BE2C (cell line): ENCODE results near the gene MTCP1. TPM values are rescaled to one million over a fixed set of nuclear protein-coding genes. Genes with fewer than 3 reads are reported as not detected.

Source experiments
- DNase-seq: peaks from one replicate; pipeline ENCODE4 v3.0.0-alpha.2; 2020
- H3K27me3 ChIP-seq: fragments of 250-450 bp; sonication (Bioruptor Pico); 2 replicates; pipeline ENCODE4 v1.5.1; 2020; ENCODE audit warnings: mild to moderate bottlenecking
- H3K36me3 ChIP-seq: fragments of 250-450 bp; sonication (Bioruptor Pico); 2 replicates; pipeline ENCODE4 v1.5.1; 2020; ENCODE audit warnings: mild to moderate bottlenecking
- H3K4me1 ChIP-seq: fragments of 250-450 bp; sonication (Bioruptor Pico); 2 replicates; pipeline ENCODE4 v1.5.1; 2020
- H3K4me3 ChIP-seq: 2 replicates; pipeline ENCODE4 v1.5.1; 2011; ENCODE audit warnings: low read depth, low read length
- H3K9me3 ChIP-seq: fragments of 250-450 bp; sonication (Bioruptor Pico); 2 replicates; pipeline ENCODE4 v1.5.1; 2020
- polyA plus RNA-seq: library from polyadenylated mRNA; unstranded; fragments of >200 nt; gene quantifications from one replicate; pipeline ENCODE4 v1.2.1, GENCODE V29; 2012; ENCODE audit warnings: low read depth, missing spikeins; ENCODE audit not compliant: insufficient read length, insufficient read depth
- TF ChIP-seq, protein P1 (sequence below): IDR thresholded peaks from 2 replicates; pipeline ENCODE4 v1.5.1; 2012; ENCODE audit warnings: mild to moderate bottlenecking, low read depth, low read length

The MTCP1 gene, protein sequence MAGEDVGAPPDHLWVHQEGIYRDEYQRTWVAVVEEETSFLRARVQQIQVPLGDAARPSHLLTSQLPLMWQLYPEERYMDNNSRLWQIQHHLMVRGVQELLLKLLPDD
- polyA plus RNA-seq = 4.2 TPM

GRCh38 chrX:155070975-155071693 lies at the start of gene MTCP1, which contains the start of the genes BRCC3 and CMC4:
Gene MTCP1 (minus strand): TSS chrX:155071136. CDS start chrX:155066010, 5,126 bp downstream.
Gene BRCC3 (plus strand): TSS chrX:155071508. CDS start chrX:155071528, 20 bp downstream.
Gene CMC4 (minus strand): TSS chrX:155071136. CDS start chrX:155064023, 7,113 bp downstream.
- Histone ChIP-seq H3K9me3 (no peaks in the 10 kb centered on the region), H3K27me3 (no peaks in the 10 kb centered on the region), H3K4me3 (peak within 1 kb of the TSS; percentile 84), H3K36me3 (no peaks in the 10 kb centered on the region), H3K4me1 (no peaks in the 10 kb centered on the region)
- DNase-seq = peak; percentile 85
- TF ChIP-seq, protein P1, sequence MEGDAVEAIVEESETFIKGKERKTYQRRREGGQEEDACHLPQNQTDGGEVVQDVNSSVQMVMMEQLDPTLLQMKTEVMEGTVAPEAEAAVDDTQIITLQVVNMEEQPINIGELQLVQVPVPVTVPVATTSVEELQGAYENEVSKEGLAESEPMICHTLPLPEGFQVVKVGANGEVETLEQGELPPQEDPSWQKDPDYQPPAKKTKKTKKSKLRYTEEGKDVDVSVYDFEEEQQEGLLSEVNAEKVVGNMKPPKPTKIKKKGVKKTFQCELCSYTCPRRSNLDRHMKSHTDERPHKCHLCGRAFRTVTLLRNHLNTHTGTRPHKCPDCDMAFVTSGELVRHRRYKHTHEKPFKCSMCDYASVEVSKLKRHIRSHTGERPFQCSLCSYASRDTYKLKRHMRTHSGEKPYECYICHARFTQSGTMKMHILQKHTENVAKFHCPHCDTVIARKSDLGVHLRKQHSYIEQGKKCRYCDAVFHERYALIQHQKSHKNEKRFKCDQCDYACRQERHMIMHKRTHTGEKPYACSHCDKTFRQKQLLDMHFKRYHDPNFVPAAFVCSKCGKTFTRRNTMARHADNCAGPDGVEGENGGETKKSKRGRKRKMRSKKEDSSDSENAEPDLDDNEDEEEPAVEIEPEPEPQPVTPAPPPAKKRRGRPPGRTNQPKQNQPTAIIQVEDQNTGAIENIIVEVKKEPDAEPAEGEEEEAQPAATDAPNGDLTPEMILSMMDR = no peak

- TF ChIP-seq, protein P1 = no peak
- H3K27me3 ChIP-seq = no peaks in the 10 kb centered on the region
- H3K4me1 ChIP-seq = no peaks in the 10 kb centered on the region
- DNase-seq = no peak
- H3K9me3 ChIP-seq = no peaks in the 10 kb centered on the region
- no peaks in the 10 kb centered on the region; the same call in 1 of the 2 replicates for H3K36me3 ChIP-seq
- no peak overlapping the region for H3K4me3 ChIP-seq
Observed at GRCh38 chrX:155115174-155115819, 44.4 kb upstream of the MTCP1 start.

DNA sequence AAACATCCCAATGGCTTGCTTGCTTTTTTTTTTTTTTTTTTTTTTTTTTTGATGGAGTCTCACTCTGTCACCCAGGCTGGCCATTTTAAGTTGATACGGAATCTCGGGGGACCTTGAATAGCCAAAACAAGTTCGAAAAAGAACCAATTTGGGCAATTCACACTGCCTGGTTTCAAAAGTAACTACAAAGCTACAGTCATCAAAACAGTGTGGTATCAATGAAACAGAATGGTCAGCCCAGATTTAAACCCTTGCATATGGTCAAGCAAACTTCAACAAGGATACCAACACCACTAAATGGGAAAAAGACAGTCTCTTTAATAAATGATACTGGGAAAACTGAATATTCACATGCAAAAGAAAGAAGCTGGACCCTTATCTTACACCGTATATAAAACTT lies 42.2 kb upstream of the MTCP1 start:
- Histone ChIP-seq H3K4me3 (no peak overlapping the region), H3K9me3 (no peaks in the 10 kb centered on the region), H3K36me3 (no peaks in the 10 kb centered on the region; the same call in 1 of the 2 replicates), H3K4me1 (no peaks in the 10 kb centered on the region), H3K27me3 (no peaks in the 10 kb centered on the region)
- DNase-seq = no peak
- TF ChIP-seq, protein P1 = no peak

DNA sequence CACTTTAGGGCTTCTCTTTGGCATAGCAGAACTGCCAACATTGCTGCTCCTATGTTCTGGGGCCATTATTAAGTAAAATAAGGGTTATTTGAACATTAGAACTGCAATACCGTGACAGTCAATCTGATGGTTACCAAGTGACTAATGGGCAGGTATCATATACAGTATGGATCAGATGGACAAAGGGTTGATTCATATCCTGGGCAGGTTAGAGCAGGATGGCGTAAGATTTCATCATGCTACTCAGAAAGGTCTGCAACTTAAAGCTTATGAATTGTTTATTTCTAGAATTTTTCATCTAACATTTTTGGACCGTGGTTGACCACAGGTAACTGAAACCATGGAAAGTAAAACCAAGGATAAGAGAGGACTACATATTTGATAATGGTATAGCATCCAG lies 41.2 kb upstream of the MTCP1 start:
- Histone ChIP-seq H3K4me3 (no peak overlapping the region), H3K36me3 (no peaks in the 10 kb centered on the region; the same call in 1 of the 2 replicates), H3K4me1 (no peaks in the 10 kb centered on the region), H3K27me3 (no peaks in the 10 kb centered on the region), H3K9me3 (no peaks in the 10 kb centered on the region)
- no peak for DNase-seq
- TF ChIP-seq, protein P1 = no peak

- DNase-seq = no peak
- TF ChIP-seq, protein P1 = no peak
- H3K9me3 ChIP-seq = no peaks in the 10 kb centered on the region
- no peaks in the 10 kb centered on the region for H3K36me3 ChIP-seq
- no peaks in the 10 kb centered on the region for H3K27me3 ChIP-seq
- no peak overlapping the region for H3K4me3 ChIP-seq
- H3K4me1 ChIP-seq = no peaks in the 10 kb centered on the region
Observed at GRCh38 chrX:155108427-155108826, 37.5 kb upstream of the MTCP1 start.
